ENCODE data around the gene UROS. TPM values are rescaled to one million over a fixed set of nuclear protein-coding genes. Genes with fewer than 3 reads are reported as not detected.

The UROS gene
- total RNA-seq, 1 donor from 2014 or later: 54.0 TPM

- no peak overlapping the region for H3K4me3 Mint-ChIP-seq
- peaks cover 2% of the 10 kb centered on the region for H3K9me3 Mint-ChIP-seq
- H3K36me3 Mint-ChIP-seq (ENCODE audit: low read depth): no peaks in the 10 kb centered on the region
- H3K27ac Mint-ChIP-seq (ENCODE audit: unreplicated experiment): no peak overlapping the region
- TF ChIP-seq CTCF (conservative IDR thresholded peaks at IDR 0.05): no peak
- H3K27me3 Mint-ChIP-seq (ENCODE audit: low read depth): no peaks in the 10 kb centered on the region
- DNase-seq (ENCODE audit: low read depth, low spot score): no peak
- peaks cover 9% of the 10 kb centered on the region for H3K4me1 Mint-ChIP-seq
Observed at GRCh38 chr10:125782054-125782453, 41.0 kb downstream of the UROS start.

DNA sequence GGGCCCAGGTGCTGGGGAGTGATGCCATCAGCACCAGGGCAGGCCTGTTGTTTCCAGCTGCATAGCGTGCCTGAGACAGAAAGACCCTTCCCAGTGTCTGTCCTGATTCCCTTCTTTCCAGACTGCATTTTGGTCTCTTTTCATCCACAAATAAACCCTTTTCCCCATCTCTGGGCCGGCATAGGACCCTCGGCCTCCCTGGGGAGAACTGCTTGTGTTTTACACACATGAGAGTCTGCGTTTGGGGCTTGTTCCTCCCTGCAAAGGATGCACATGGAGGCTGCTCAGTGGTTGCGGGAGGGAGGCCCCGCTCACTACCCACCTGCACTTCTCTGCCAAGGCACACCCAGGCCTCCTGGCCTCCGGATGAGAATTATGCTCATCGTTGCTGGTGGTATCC lies 41.7 kb downstream of the UROS start:
- Mint-ChIP-seq H3K27ac (ENCODE audit: unreplicated experiment) (no peak overlapping the region), H3K36me3 (ENCODE audit: low read depth) (no peaks in the 10 kb centered on the region), H3K27me3 (ENCODE audit: low read depth) (no peaks in the 10 kb centered on the region), H3K4me3 (no peak overlapping the region), H3K4me1 (peaks cover 9% of the 10 kb centered on the region), H3K9me3 (peaks cover 2% of the 10 kb centered on the region)
- no peak for DNase-seq (ENCODE audit: low read depth, low spot score)
- no peak for TF ChIP-seq CTCF (conservative IDR thresholded peaks at IDR 0.05)

DNA sequence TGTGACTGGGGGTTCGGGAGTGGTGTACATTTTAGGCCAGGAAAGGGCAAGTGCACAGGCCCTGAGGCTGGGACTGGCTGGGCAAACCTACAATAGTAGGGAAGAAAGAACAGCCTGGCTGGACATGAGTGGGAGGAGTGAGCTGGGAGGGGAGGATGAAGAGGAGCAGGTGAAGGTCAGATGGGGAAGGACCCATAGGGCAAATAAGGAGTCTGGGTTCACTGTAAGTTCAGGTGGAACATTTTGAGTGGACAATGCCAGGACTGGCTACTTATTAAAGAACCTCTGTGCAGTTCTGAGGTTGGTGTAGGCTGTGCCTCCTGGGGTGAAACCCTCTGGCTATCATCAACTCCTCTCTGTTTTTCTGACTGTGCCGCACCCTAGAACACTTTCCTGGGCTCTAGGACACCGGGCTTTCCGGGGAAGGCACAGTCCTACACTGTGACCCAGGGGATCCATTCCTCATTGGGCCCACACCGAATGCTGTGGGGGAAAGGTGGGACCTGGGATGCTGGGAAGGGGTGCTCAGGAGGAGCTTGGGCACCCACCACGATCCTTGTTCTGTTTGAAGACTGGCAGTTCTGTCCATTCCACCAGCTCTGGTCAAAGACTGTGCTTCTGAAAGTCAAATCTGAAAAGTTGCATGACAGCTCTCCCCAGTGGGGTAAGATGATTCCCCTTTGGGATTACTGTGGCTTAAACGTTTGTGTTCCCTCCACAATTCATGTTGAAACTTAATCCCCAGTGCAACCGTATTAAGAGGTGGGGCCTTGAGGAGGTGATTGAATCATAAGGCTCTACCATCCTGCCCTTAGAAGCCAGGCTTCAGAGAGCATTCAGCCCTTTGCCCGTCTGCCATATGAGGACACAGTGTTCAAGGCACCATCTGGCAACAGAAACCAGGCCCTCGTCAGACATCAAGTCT lies 43.4 kb downstream of the UROS start:
- Mint-ChIP-seq H3K27ac (ENCODE audit: unreplicated experiment) (no peak overlapping the region), H3K36me3 (ENCODE audit: low read depth) (no peaks in the 10 kb centered on the region), H3K4me1 (peaks cover 9% of the 10 kb centered on the region), H3K4me3 (no peak overlapping the region), H3K27me3 (ENCODE audit: low read depth) (no peaks in the 10 kb centered on the region), H3K9me3 (peaks cover 2% of the 10 kb centered on the region)
- no peak for TF ChIP-seq CTCF (conservative IDR thresholded peaks at IDR 0.05)
- no peak for DNase-seq (ENCODE audit: low read depth, low spot score)

GRCh38 chr10:125778556-125778955 lies 44.5 kb downstream of the UROS start:
- Mint-ChIP-seq H3K4me1 (peaks cover 9% of the 10 kb centered on the region), H3K4me3 (no peak overlapping the region), H3K36me3 (ENCODE audit: low read depth) (no peaks in the 10 kb centered on the region), H3K27ac (ENCODE audit: unreplicated experiment) (no peak overlapping the region), H3K27me3 (ENCODE audit: low read depth) (no peaks in the 10 kb centered on the region), H3K9me3 (peaks cover 2% of the 10 kb centered on the region)
- no peak for DNase-seq (ENCODE audit: low read depth, low spot score)
- TF ChIP-seq CTCF (conservative IDR thresholded peaks at IDR 0.05): no peak

GRCh38 chr10:125777806-125778205 lies 45.3 kb downstream of the UROS start:
- peak overlapping the region; percentile 35 for H3K27ac Mint-ChIP-seq (ENCODE audit: unreplicated experiment)
- peaks cover 7% of the 10 kb centered on the region for H3K4me1 Mint-ChIP-seq
- no peak overlapping the region for H3K4me3 Mint-ChIP-seq
- peaks cover 2% of the 10 kb centered on the region for H3K9me3 Mint-ChIP-seq
- TF ChIP-seq CTCF (conservative IDR thresholded peaks at IDR 0.05): no peak
- H3K27me3 Mint-ChIP-seq (ENCODE audit: low read depth): no peaks in the 10 kb centered on the region
- H3K36me3 Mint-ChIP-seq (ENCODE audit: low read depth): no peaks in the 10 kb centered on the region
- no peak for DNase-seq (ENCODE audit: low read depth, low spot score)

Measured in neural crest cell (in vitro differentiated cells).